Cardiac muscle cell (in vitro differentiated cells and primary cell): ENCODE measurements around the gene CFAP97. TPM values are rescaled to one million over a fixed set of nuclear protein-coding genes. Genes with fewer than 3 reads are reported as not detected.

Source experiments
- DNase-seq, 2 donors: peaks; one replicate each; pipeline versions ENCODE4 v3.0.0 to v3.0.0-alpha.2; 2010 to 2017; ENCODE audit warnings: low read depth in 1 of 2, low spot score in 1 of 2
- H3K27ac ChIP-seq: fragments of 200-600 bp; sonication (generic); 2 replicates; pipeline ENCODE4 v1.5.1; 2016
- H3K27me3 ChIP-seq: fragments of 200-600 bp; sonication (generic); 2 replicates; pipeline ENCODE4 v1.6.0; 2016; ENCODE audit warnings: control low read depth
- H3K36me3 ChIP-seq: fragments of 200-600 bp; sonication (generic); 2 replicates; pipeline ENCODE4 v1.5.1; 2016; ENCODE audit warnings: control low read depth
- H3K4me1 ChIP-seq: fragments of 200-600 bp; sonication (generic); 2 replicates; pipeline ENCODE4 v1.8.1; 2017; ENCODE audit warnings: low read depth, mild to moderate bottlenecking, mixed run types
- H3K4me3 ChIP-seq: fragments of 200-600 bp; sonication (generic); 2 replicates; pipeline ENCODE4 v1.5.1; 2016; ENCODE audit warnings: mild to moderate bottlenecking
- H3K9me3 ChIP-seq: fragments of 200-600 bp; sonication (generic); 2 replicates; pipeline ENCODE4 v1.5.1; 2017; ENCODE audit warnings: low read depth, mild to moderate bottlenecking, control low read depth
- CTCF ChIP-seq: IDR thresholded peaks from 2 replicates; pipeline ENCODE4 v1.5.1; 2012; ENCODE audit warnings: low read depth, mild to moderate bottlenecking, low read length
- polyA plus RNA-seq: library from polyadenylated mRNA; unstranded; fragments of >200 nt; fragmentation: Nextera tagmentation; extraction: Ambion mirVana; gene quantifications from 2 replicates; pipeline ENCODE4 v1.2.1, GENCODE V29; 2016
- total RNA-seq: library from RNA; depleted of rRNA; stranded (reverse); fragments of >200 nt; gene quantifications from 2 replicates; pipeline ENCODE4 v1.2.3, GENCODE V29; 2016

Gene CFAP97
- total and polyA plus RNA-seq, 2 experiments from 2014 or later = 22.2 to 23.9 TPM

GRCh38 chr4:185183622-185184281 lies 20.0 kb downstream of the CFAP97 start:
- peaks cover 3% of the 10 kb centered on the region for H3K36me3 ChIP-seq
- TF ChIP-seq CTCF = peak; percentile 85
- peak overlapping the region; percentile 38 for H3K27ac ChIP-seq

GRCh38 chr4:185182239-185182638 lies 21.6 kb downstream of the CFAP97 start:
- Histone ChIP-seq H3K27ac (no peak overlapping the region), H3K27me3 (no peaks in the 10 kb centered on the region), H3K9me3 (no peaks in the 10 kb centered on the region), H3K4me1 (no peaks in the 10 kb centered on the region), H3K4me3 (no peak overlapping the region), H3K36me3 (no peaks in the 10 kb centered on the region)
- TF ChIP-seq CTCF = no peak
- no peak for DNase-seq

More at GRCh38 chr4:185183622-185184281, 20.0 kb downstream of the CFAP97 start:
- Histone ChIP-seq H3K27me3 (no peaks in the 10 kb centered on the region), H3K9me3 (no peaks in the 10 kb centered on the region), H3K4me1 (no peaks in the 10 kb centered on the region), H3K4me3 (no peak overlapping the region)
- DNase-seq = peak; percentile 95 to 97

GRCh38 chr4:185179488-185179887 lies 24.3 kb downstream of the CFAP97 start:
- H3K27ac ChIP-seq = no peak overlapping the region
- H3K27me3 ChIP-seq = no peaks in the 10 kb centered on the region
- no peak for DNase-seq
- no peaks in the 10 kb centered on the region for H3K36me3 ChIP-seq
- TF ChIP-seq CTCF = no peak
- no peak overlapping the region for H3K4me3 ChIP-seq
- no peaks in the 10 kb centered on the region for H3K9me3 ChIP-seq
- H3K4me1 ChIP-seq = peaks cover 4% of the 10 kb centered on the region

- Histone ChIP-seq H3K4me3 (no peak overlapping the region), H3K27ac (no peak overlapping the region), H3K4me1 (peaks cover 16% of the 10 kb centered on the region), H3K27me3 (no peaks in the 10 kb centered on the region), H3K9me3 (no peaks in the 10 kb centered on the region), H3K36me3 (peaks cover 5% of the 10 kb centered on the region)
- DNase-seq = no peak
- no peak for TF ChIP-seq CTCF
Observed at GRCh38 chr4:185171373-185172071, 32.3 kb downstream of the CFAP97 start.

- Histone ChIP-seq H3K27me3 (no peaks in the 10 kb centered on the region), H3K4me1 (peaks cover 11% of the 10 kb centered on the region), H3K36me3 (peaks cover 5% of the 10 kb centered on the region), H3K9me3 (no peaks in the 10 kb centered on the region), H3K4me3 (no peak overlapping the region), H3K27ac (no peak overlapping the region)
- DNase-seq = peak in 1 of 2 donors; percentile 37
- no peak for TF ChIP-seq CTCF
Observed at GRCh38 chr4:185167234-185167633, 36.6 kb downstream of the CFAP97 start.
